ENCODE measurements around the gene TMEM119. TPM values are rescaled to one million over a fixed set of nuclear protein-coding genes. Genes with fewer than 3 reads are reported as not detected.
"Not testable (repeated sequence)": the region's sequence is repeated elsewhere in the genome, so short reads cannot be mapped to it uniquely, and the experiment has no call there.

TMEM119 gene
- total RNA-seq, 1 experiment from 2014 or later: 0.80 TPM

- DNase-seq (ENCODE audit: low read depth): no peak
Observed at GRCh38 chr12:108635201-108635996, 37.5 kb upstream of the TMEM119 start.

DNA sequence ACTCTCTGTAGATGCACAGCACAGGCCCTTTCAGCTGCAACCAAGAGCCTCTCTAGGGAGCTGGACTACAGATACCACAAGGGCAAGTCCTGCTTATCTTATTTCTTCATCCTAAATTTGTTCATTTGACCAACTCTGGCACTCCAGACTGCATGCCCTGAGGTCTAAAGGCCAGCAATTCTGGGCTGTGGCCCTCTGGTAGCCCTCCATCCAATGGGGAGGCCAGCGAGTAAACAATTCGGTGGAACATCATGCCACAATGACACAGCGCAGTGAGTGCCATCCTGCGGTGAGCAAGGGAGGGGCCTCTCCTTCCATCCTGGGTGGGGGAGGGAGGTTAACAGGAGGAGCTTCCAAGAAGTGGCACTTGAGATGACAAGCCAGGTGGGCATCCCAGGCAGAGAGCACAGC is 36.5 kb upstream of the TMEM119 start:
- DNase-seq (ENCODE audit: low read depth): peak; percentile 90

- no peak for DNase-seq (ENCODE audit: low read depth)
Observed at GRCh38 chr12:108633534-108634248, 35.8 kb upstream of the TMEM119 start, which contains the start of gene SELPLG. Gene SELPLG (minus strand): TSS chr12:108633894. CDS start chr12:108624307, 9,587 bp downstream.

DNA sequence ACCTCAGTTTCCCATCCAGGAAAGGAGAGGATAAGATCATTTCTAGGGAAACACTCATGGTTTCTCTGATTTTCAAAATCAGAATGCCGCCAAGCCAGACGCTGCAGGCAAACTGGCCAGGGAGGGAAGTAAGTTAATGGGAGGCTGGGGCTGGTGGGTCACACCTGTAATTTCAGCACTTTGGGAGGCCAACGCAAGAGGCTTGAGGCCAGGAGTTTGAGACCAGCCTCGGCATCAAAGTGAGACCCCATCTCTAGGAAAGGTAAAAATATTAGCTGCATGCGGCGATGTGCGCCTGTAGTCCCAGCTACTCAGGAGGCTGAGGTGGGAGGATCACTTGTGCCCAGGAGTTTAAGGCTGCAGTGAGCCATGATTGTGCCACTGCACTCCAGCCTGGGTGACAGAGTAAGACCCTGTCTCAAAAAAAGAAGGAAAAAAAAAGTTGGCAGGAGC is 35.2 kb upstream of the TMEM119 start:
- DNase-seq (ENCODE audit: low read depth): no peak

DNA sequence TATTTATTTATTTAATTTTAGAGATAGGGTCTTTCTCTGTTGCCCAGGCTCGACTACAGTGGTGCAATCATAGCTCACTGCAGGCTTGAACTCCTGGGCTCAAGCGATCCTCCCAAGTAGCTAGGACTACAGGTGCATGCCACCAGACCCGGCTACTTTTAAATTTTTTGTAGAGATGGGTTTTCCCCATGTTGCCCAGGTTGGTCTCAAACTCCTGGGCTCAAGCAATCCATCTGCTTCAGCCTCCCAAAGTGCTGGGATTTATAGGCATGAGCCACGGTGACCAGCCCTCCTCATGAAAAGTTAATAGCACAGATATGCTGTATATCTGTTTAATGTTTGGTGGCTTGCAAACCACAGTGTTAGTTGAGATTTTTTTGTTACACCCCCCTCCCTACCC is 33.4 kb upstream of the TMEM119 start:
- DNase-seq (ENCODE audit: low read depth): not testable (repeated sequence)

GRCh38 chr12:108630481-108631207 is 32.8 kb upstream of the TMEM119 start:
- DNase-seq (ENCODE audit: low read depth): peak; percentile 83

DNA sequence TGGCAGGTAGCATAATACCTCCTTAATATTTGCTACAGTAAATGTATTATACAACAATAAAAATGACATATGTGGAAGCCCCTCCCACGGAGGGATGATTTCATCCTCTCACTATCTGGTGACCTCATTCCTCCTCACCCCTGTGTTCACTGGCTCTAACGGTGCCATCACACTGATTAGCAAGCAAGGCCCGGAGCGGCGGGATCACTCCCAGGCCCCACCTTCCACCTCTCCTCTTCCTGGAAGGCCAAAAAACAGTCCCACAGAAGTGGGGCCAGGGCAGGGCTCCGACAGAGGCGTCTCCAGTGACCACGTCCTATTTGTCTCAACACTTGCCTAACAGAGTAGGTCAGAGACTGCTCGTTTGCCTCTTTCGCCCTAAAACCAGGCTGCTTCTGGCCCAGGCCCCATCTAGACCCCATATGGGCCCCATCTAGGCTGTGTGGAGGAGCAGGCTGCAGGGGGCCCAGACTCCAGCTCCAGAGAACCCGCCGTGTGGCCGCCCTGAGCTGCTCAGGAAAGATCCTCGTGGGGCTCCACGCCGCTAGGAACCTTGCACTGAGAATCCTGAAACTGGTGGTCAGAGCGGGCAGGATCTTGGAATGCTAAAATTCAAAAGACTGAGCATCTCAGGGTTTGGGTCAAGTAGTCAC is 32.1 kb upstream of the TMEM119 start:
- peak; percentile 81 for DNase-seq (ENCODE audit: low read depth)

- no peak for DNase-seq (ENCODE audit: low read depth)
Observed at GRCh38 chr12:108629151-108629550, 31.3 kb upstream of the TMEM119 start.

- DNase-seq (ENCODE audit: low read depth): no peak
Observed at GRCh38 chr12:108627134-108627920, 29.4 kb upstream of the TMEM119 start.

GRCh38 chr12:108625228-108625627 is 27.3 kb upstream of the TMEM119 start:
- no peak for DNase-seq (ENCODE audit: low read depth)

- no peak for DNase-seq (ENCODE audit: low read depth)
Observed at GRCh38 chr12:108623577-108623976, 25.7 kb upstream of the TMEM119 start.

- no peak for DNase-seq (ENCODE audit: low read depth)
Observed at GRCh38 chr12:108622921-108623514, 25.1 kb upstream of the TMEM119 start.

DNA sequence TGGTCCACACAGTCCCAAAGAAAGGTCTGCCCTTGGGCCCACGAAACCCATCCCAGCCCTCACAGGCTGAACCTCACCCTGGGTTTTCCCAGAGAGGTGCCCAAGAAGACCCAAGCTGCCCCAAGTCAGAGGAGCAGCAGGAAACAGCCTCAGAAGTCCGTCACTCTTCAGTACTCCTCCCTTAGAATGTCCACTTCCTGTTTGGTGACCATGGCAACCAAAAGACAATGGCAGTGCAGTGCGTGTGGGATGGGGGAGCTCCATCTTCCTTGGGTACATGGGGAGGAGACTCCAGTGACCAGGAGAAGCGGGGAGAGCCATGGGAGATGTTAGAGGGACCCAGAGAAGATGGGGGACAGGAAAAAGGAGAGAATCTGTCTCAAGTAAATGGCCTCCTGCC is 24.5 kb upstream of the TMEM119 start:
- no peak for DNase-seq (ENCODE audit: low read depth)

DNA sequence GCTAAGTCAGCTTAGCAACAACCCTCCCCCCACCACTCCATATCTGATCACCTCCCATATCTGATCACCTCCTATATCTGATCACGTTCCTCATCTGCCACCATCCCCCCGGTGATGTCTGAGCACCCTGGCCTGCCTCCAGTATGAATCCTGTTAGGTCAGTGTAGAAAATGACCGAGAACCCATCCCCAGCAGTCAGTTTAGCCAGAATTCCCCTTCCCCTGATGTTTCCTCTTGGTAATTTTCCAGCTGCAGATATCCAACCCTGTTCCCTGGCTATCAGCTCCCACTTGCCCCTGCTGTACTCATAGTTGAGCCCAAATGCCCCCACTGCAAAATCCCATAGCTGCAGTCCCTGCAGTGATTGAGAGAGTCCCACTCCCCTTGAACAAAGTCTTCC is 23.3 kb upstream of the TMEM119 start:
- no peak for DNase-seq (ENCODE audit: low read depth)

DNA sequence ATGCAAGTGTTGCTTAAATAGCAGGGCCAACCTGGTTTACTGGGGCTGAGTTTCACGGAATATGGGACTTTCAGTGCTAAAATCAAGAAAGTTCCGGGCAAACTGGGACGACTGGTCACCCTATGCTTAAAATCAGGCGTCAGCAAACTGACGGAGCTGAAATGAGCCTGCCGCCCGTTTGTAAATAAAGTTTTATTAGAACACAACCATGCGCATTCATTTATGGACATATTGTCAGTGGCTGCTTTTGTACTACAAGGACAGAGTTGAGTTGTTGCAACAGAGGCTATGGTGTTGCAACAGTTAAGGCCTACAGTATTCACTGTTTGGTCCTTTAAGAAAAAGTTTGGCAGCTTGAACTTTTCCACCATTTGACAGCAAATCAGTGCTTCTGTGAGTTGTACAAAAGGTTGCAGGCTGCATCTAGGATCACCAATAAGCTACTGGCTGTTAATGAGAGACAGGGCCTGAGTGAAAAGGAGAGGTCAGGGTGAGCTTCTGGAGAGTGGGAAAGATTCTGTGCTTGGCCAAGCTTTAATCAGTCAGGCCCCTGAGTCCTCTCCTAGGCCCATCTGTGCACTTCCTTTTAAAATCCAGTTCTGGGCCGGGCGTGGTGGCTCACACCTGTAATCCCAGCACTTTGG is 22.5 kb upstream of the TMEM119 start:
- DNase-seq (ENCODE audit: low read depth): no peak

DNA sequence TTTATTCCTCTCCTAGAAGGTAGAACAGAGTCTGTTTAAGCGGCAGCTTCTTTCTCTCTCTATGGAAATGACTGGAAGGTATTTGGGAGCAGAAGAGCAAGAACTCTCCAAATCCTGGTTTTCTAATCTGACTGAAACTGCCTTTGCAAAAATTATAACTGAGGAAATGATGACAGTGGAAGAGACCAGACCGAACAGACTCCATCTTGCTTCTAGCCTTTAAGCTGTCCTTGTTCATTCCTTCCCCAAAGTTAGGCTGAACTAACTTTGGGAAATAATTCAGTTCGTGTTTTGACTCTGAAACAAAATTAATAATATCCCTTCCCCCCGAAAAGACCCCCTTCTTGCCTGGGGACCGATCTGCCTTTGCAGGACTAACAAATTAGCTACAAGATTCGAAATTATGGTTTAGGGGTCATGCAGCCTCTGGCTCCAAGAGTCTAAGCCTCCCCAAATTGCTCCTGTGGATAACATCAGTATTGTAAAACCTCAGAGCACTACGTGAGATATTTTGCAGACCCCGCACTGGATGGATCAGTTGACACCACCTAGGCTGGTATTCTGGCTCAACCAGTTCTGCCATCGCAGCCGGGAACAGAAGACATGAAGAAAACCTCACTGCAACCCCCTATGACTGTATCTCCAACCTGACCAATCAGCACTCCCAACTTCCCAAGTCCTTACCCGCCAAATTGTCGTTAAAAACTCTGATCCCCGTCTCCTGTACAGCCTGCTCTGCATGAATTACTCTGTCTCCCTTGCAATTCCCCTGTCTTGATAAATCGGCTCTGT is 21.7 kb upstream of the TMEM119 start:
- no peak for DNase-seq (ENCODE audit: low read depth)

- DNase-seq (ENCODE audit: low read depth): not testable (repeated sequence)
Observed at GRCh38 chr12:108618953-108619274, 21.0 kb upstream of the TMEM119 start.

DNA sequence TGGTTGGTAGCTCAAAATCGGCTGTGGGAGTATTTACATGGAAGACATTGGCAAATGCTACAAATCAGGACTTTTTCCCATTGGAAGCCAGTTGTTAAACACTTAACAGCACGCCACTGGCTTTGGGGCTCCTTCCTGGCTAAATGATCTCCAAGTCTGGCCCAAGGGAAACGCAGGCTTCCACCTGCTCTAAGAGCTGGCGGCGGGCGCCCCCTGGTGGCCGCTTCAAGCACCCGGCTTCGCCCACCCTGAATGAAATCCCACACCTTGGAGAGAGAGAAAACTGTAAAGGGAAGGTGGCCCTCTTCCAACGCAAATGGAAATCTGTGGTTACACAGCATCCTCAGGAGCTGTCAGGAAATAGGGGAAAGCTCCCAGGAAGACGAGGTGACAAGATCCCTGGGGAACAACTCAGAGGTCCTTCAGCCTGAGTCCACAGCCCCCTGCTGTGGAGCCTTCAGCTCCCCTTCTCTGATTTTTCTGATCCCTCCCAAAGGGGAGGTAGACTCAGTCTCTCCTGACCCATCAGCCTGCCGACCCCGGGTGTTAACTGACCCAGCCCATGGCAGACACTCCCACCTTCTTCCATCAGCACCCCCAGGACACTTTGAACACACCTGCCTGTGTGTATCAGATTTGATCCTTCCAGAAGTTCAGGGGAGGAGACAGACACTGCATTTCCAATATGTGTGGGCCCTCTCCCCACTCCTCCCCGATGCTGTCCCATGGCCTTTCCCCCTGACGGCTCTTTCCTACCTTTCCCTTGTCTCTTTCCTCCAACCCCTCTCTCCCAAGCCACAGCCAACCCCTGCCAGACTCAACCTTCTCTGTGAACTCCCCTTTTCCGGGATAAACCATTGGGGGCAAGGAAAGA is 20.4 kb upstream of the TMEM119 start:
- DNase-seq (ENCODE audit: low read depth): peak; percentile 78

Measured in LHCN-M2 (cell line).